ACHN (cell line): ENCODE data around the gene ZNF446.
"Not testable (repeated sequence)": the region's sequence is repeated elsewhere in the genome, so short reads cannot be mapped to it uniquely, and the experiment has no call there.

Experiments used
- DNase-seq: peaks from one replicate; pipeline ENCODE4 v3.0.0-alpha.2; 2015
- in situ Hi-C: cut with HindIII; loops from 2 replicates; pipeline ENCODE4 v1.10.0; 2017; ENCODE audit warnings: low sequenced_read_pairs, low pct_ligation_motif_present, low pct_unique_long_range_greater_than_20kb

The ZNF446 gene

DNA sequence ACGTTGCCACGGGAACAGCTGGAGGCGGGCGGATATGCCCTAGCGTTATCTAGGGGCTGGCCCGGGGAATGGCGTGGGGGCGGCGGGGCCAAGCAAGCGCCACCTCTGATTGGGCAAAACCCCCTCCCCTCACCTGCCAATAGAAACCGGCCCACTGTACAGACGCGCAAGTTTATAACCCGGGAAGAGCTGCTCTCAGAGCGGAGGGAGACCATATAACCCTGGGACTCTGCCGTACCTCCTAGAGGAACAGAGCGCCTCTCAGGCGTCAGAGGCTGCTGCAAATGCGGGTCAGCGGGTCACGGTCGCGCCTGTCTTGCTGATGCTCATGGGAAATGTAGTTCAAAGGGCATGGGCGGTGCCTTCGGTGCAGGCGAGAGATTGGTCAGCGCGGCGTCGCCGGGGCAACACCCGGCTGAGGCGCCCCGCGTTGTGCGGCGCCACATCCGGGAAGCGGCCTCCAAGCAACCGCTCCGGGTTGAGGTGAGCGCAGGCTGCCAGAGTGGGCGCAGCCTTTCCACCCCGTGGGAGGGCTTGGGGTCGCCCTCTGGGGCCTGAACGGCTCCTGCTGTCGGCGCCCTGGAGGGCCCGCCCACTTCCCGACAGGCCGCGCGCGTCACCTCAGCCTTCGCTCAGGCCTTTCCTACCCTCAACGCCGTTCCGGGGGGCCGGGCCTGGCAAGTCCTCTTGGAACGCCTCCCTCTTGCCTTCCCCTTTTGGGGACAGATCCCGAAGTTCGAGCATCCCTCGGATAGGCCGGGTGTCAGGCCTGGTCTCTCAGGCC lies at the start of gene ZNF446:
Gene ZNF446, plus strand, starts transcription at position 639 of the 784 bp plus-strand sequence. CDS start 867 bp downstream, outside the sequence.
- in situ Hi-C loops = no loop called here
- DNase-seq = peak; percentile 92

DNA sequence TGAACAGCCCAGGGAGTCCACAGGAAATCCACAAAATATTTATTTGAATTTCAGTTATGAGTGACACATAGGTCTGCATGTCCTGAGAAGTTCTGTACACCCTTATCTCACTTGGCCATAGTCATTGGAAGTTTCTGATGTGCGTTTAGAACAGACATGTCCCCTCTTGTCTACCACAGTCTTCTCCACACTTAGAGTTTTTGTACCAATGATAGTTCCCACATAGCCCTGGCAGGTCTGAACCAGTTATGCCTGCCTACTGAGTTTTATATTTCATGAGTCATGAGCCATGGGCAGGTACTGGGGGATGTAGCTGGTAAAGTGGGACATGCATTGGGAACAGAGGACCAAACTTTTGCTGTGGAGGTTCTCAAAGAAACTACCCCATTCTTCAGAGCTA lies 47.5 kb upstream of the ZNF446 start:
- in situ Hi-C loops = no loop called here
- DNase-seq = no peak

DNA sequence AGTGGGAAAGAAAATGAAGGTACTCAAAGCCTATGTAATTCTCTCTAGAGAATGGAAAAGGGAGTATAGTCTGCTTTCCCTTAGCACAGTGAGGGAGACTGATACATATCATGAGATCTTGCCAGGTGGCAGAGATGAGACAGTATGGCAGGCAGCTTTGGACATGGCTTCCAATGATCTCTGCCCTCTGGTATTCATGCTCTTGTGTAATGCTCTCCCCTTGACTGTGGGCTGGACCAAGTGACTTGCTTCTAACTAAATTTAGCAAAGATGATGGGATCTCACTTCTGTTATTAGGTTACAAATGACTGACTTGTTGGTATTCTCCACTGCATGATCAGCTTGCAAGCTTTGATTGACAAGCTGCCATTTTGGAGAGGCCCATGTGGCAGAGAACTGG lies 46.4 kb upstream of the ZNF446 start:
- no peak for DNase-seq
- in situ Hi-C loops = no loop called here

DNA sequence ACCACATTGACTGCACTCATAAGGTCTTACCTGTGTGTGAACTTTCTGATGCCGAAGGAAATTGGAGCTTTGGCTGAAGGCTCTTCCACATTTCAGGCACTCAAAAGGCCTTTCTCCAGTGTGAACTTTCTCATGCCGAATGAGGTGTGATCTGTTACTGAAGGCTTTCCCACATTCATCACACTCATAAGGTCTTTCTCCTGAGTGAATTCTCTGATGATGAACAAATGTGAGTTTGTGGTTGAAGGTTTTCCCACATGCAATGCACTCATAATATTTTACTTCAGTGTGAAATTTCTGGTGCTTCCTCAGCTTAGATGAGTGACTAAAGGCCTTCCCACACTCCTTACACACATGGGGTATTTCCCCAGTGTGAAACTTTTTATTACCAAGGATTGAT lies 41.9 kb upstream of the ZNF446 start:
- in situ Hi-C loops = no loop called here
- DNase-seq = peak; percentile 10

DNA sequence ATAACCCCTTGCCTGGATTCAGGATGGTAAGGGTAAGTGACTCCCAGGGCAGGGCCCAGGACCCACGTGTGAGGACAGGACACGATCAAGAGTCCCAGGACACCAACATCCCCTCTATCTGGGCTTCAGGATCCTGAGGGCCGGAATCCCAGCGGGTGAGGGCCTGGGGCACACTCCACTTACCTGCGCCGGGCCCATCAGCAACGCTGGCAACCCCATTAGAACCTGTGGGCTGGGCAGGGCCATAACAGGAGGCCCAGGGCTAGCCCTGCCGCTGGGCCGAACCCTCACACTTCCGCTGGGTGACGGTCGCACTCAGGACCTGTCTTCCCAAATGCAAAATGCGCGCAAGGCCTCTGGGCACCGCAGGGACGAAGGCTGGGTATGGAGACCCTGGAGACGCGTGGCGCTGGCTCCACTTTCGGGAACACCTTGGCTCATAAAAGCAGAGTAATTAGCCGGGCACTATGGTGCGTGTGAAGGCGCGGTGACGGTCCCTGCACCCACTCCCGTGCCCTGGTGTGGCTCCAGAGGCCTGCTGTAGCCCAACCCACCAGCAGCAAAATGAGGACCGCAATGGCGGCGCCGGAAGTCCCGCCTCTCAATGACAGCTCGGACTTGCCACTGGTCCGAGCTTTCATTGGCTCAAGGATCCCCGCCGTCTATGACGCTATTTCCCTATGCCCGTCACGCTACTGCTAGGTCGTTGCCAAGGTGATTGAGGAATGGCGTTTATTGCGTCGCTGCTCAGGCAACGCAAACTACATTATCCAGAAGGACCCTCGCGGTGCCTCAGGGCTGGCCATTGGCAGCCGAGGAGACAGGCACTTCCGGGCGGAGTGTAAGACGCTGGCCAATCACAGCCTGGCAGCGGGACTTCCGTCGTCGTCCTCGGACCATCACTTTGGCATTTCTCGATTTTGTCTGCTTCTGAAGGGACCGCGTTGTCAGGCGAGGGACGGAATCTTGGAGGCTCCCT lies 36.3 kb upstream of the ZNF446 start, which contains the start of gene ZNF132:
Gene ZNF132, minus strand, starts transcription at position 578 of the 979 bp plus-strand sequence. Its CDS starts 332 bp downstream, at position 246.
- peak; percentile 88 for DNase-seq
- in situ Hi-C loops = no loop called here

DNA sequence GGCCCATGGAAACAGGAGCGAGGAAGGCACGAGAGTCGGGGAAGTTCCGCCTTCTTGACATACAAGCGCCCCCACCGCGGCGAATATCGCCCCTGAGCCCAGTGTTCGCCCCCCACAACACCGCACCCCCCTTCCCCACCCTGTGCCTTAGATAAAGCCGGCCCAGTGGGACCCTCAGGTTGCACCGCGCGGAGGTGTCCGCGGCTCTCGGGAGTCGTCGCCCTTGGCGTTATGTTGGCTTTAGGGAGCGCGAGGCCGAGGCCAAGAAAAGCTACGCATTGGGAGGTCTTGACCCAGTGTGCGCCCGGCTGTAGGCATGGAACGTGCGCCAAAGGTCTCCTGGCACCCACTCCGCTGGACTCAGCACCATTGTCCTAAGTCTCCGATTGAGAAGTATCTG lies 35.6 kb upstream of the ZNF446 start:
- DNase-seq = no peak
- in situ Hi-C loops = no loop called here

DNA sequence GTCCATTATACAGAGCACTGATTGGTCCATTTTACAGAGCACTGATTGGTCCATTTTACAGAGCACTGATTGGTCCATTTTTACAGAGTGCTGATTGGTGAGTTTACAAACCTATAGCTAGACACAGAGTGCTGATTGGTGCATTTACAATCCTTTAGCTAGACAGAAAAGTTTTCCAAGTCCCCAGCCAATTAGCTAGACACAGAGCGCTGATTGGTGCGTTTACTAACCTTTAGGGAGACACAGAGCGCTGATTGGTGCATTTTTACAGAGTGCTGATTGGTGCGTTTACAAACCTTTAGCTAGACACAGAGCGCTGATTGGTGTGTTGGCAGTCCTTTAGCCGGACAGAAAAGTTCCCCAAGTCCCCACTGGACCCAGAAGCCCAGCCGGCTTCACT lies 33.2 kb upstream of the ZNF446 start:
- in situ Hi-C loops, DNase-seq: not testable (repeated sequence)

DNA sequence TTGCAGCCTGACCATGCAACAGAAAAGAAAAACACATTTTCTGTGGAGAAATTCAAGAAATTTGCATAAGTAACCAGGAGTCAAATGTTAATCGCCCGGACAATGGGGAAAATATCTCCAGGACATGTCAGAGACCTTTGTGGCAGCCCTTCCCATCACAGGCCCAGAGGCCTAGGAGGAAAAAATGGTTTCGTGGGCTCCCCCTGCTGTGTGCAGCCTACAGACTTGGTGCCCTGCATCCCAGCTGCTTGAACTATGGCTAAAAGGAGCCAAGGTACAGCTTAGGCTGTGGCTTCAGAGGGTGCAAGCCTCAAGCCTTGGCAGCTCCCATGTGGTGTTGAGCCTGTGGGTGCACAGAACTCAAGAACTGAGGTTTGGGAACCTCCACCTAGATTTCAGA lies 27.3 kb upstream of the ZNF446 start:
- in situ Hi-C loops, DNase-seq: not testable (repeated sequence)

DNA sequence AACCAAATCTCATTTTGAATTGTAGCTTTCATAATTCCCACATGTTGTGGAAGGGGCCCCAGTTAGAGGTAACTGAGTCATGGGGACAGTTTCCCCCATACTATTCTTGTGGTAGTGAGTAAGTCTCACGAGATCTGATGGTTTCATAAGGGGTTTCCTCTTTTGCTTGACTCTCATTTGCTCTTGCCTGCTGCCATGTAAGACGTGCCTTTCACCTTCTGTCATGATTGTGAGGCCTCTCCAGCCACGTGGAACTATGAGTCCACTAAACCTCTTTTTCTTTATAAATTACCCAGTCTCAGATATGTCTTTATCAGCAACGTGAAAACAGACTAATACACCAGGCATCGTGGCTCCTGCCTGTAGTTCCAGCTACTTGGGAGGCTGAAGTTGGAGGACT lies 26.2 kb upstream of the ZNF446 start:
- in situ Hi-C loops, DNase-seq: not testable (repeated sequence)

DNA sequence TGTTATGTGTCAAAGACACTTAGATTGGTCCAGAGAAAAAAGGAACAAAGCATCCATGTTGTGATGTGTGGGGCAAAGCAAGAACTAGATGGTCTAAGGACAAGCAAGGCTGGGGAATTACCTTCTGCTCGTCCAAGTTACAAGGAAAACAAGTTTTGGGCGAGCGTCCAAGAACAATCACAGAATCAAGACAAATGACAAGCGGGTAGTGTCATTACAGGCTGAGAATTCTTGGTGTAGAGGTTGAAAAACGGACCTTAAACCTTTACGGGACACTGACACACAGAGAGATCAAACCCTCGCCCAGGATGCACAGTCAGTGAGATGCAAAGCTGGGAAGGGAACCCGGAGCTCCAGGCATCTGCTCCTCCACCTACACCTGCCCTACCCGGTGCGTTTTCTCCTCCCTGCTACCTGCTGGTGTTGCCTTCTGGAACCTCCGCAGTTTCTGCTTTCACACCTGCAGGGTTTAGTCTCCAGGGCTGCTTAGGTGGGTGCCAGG lies 25.2 kb upstream of the ZNF446 start:
- in situ Hi-C loops = no loop called here
- no peak for DNase-seq

DNA sequence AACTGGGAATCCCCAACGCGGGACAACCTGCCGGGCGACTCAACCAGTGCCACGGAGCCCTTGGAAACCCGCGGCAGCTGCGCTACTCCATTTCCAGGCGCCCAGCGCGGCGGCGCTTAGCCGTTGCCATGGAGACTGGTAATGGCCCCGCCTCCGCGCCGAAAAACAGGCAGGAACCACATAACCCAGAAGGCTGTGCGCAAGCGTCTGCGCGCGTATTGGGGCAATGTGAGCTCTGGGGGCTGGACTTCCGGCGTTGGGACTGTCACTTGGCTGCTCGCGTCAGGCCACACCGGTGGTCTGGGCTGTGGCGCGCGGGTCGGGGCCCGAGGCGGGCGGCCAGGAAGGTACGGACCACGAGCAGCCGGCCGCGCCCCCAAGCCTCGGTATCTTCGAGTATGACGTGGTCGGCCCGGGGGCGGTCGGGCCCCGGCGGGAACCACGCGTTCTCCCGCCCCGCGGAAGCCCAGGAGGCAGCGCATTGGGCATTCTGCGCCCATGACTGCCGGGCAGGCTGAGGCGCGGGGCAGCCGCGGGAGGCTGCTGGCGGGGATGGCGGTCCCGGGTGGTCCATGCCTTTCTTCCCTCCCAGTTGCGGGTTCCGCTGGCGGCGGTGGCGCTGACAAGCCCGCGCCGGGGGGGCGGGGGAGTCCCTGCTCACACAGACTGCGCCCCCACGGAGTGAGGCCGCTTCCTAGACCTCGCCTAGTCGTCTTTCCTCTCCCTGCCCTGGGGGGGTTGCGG lies 24.6 kb upstream of the ZNF446 start, which contains the start of gene ZNF324B:
Gene ZNF324B, plus strand, starts transcription at position 265 of the 744 bp plus-strand sequence. CDS start 2,080 bp downstream, outside the sequence.
- in situ Hi-C loops = no loop called here

DNA sequence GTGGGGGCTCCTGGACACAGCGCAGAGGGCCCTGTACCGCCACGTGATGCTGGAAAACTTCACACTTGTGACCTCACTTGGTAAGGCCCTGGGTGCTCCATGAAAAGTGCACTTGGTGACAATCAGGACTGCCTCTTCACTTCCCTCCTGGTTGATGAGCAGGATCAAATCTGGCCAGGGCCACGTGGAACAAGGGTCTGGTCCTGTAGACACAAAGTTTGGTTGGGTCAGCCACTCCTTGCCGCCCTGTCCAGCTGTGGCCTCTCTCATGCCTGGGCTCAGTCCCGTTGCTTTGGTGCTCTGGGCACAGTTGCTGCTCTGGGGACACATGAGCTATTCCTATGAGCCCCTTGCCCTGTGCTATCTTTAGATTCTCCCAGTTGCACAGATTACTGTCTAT lies 22.4 kb upstream of the ZNF446 start:
- DNase-seq = no peak
- in situ Hi-C loops = no loop called here

More for the DNA sequence above, 24.6 kb upstream of the ZNF446 start, which contains the start of gene ZNF324B:
- DNase-seq = peak; percentile 94

DNA sequence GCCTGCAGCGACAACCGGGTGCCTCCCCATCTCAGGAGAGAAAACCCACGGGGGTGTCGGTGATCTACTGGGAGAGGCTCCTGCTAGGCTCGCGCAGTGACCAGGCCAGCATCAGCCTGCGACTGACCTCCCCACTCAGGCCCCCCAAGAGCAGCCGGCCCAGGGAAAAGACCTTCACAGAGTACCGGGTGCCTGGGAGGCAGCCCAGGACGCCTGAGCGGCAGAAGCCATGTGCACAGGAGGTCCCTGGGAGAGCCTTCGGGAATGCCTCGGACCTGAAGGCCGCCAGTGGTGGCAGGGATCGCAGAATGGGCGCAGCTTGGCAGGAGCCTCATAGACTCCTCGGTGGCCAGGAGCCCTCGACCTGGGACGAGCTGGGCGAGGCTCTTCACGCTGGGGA lies 20.8 kb upstream of the ZNF446 start:
- in situ Hi-C loops = no loop called here
- no peak for DNase-seq

DNA sequence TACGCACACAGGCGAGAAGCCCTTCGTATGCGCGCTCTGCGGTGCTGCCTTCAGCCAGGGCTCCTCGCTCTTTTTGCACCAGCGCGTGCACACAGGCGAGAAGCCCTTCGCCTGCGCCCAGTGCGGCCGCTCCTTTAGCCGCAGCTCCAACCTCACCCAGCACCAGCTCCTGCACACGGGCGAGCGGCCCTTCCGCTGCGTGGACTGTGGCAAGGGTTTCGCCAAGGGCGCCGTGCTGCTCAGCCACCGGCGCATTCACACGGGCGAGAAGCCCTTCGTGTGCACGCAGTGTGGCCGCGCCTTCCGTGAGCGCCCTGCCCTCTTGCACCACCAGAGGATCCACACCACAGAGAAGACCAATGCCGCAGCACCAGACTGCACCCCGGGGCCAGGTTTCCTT lies 20.0 kb upstream of the ZNF446 start:
- in situ Hi-C loops = no loop called here

DNA sequence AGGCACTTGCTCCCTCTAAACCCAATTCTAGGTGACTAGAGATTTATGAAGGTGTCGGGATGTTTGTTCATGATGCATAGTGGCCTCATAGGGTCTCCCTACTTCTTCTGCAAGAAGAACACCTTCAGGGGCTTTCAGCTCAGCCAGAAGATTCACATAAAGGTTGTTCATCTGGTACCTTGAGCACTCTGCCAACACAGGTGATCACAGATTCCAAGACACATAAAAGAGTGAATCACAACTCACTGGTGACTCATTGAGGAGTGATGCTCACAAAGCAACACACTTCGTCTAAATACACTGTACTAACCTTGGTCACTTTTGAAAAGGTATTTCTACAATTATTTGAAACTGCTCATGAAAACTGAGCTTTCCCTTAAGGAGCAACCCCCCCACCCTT lies 16.1 kb upstream of the ZNF446 start:
- in situ Hi-C loops = no loop called here
- no peak for DNase-seq

More for the DNA sequence above, 20.0 kb upstream of the ZNF446 start:
- no peak for DNase-seq

DNA sequence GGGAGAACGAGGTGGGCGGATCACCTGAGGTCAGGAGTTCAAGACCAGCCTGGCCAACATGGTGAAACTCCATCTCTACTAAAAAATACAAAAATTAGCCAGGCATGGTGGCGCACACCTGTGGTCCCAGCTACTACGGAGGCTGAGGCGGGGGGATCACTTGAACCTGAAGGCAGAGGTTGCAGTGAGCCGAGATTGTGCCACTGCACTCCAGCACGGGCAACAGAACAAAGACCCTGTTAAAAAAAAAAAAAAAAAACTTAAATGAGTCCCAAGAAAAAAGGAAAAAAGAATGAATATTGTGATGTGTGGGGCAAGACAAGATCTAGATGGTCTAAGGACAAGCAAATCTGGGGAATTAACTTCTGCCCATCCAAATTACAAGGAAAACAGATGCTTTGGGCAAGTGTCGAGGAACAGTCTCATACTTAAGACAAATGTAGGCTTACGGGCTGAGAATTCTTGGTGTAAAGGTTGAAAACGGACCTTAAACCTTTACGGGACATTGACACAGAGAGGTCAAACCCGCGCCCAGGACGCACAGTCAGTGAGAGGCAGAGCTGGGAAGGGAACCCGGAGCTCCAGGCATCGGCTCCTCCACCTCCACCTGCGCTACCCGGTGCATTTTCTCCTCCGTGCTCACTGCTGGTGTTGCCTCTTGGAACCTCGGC lies 9.9 kb upstream of the ZNF446 start:
- in situ Hi-C loops = no loop called here
- no peak for DNase-seq

DNA sequence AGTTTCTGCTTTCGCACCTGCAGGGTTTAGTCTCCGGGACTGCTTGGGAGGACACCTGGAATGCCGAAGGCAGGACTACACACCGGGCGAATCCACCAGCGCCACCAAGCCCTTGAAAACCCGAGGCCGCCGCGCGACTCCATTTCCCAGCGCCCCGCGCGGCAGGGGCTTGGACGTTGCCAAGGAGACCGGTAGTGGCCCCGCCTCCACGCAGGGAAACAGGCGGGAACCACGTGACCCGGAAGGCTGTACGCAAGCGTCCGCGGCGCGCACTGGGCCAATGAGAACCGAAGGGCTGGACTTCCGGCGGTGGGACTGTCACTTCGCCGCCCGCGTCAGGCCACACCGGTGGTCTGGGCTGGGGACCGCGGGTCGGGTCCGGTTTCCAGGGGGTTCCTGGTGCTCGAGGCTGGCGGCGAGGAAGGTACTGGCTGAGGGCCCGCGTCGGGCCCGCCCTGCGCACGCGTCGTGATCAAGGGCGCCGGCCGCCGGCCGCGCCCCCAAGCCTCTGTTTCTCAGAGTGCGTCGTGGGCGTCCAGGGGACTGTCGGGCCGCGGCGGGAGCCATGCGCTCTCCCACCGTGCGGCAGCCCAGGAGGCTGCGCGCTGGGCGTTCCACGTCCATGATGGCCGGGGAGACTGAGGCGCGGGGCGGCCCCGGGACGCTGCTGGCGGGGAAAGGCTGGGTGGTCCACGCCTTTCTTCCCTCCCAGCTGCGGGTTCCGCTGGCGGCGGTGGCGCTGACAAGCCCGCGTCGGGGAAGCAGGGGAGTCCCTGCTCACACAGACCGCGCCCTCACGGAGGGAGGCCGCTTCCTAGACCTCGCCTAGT lies 9.2 kb upstream of the ZNF446 start, which contains the start of gene ZNF324:
Gene ZNF324, plus strand, starts transcription at position 321 of the 830 bp plus-strand sequence. CDS start 2,106 bp downstream, outside the sequence.
- in situ Hi-C loops = no loop called here
- peak; percentile 95 for DNase-seq
